Panc1 (cell line): ENCODE results near the gene EML6.
A peak's percentile ranks its signal among the peaks of the same experiment; 100 is the strongest.

Experiments
- POLR2AphosphoS5 ChIP-seq: IDR thresholded peaks from 2 replicates; pipeline ENCODE4 v1.6.1; 2012; ENCODE audit warnings: mild to moderate bottlenecking, low read depth, low read length, moderate library complexity
- TCF7L2 ChIP-seq: IDR thresholded peaks from 2 replicates; pipeline ENCODE4 v1.6.1; 2011; ENCODE audit warnings: mild to moderate bottlenecking, low read depth, low read length, inconsistent platforms
- TF ChIP-seq, protein P1 (sequence below): fragments of 450-650 bp; IDR thresholded peaks from 2 replicates; pipeline ENCODE4 v1.5.1; 2017; ENCODE audit warnings: mild to moderate bottlenecking

- peak; percentile 6; the same call in 1 of the 2 replicates for TF ChIP-seq POLR2AphosphoS5
- TF ChIP-seq, protein P1, sequence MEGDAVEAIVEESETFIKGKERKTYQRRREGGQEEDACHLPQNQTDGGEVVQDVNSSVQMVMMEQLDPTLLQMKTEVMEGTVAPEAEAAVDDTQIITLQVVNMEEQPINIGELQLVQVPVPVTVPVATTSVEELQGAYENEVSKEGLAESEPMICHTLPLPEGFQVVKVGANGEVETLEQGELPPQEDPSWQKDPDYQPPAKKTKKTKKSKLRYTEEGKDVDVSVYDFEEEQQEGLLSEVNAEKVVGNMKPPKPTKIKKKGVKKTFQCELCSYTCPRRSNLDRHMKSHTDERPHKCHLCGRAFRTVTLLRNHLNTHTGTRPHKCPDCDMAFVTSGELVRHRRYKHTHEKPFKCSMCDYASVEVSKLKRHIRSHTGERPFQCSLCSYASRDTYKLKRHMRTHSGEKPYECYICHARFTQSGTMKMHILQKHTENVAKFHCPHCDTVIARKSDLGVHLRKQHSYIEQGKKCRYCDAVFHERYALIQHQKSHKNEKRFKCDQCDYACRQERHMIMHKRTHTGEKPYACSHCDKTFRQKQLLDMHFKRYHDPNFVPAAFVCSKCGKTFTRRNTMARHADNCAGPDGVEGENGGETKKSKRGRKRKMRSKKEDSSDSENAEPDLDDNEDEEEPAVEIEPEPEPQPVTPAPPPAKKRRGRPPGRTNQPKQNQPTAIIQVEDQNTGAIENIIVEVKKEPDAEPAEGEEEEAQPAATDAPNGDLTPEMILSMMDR = no peak
- no peak for TF ChIP-seq TCF7L2
Observed at GRCh38 chr2:54966165-54966832, 242.8 kb downstream of the EML6 start.
